Astrocyte (in vitro differentiated cells and primary cell): ENCODE results near the gene RNF5. TPM values are rescaled to one million over a fixed set of nuclear protein-coding genes. Genes with fewer than 3 reads are reported as not detected.
A peak's percentile ranks its signal among the peaks of the same experiment; 100 is the strongest.

Experiments
- DNase-seq: peaks from one replicate; pipeline ENCODE4 v3.0.0-alpha.2; 2010; ENCODE audit warnings: low read depth
- FAIRE-seq: peaks from 2 replicates; lab custom pipeline; 2011; peaks lifted over from hg19 to GRCh38; lab: Jason Lieb, UNC
- H2AFZ ChIP-seq: 2 replicates; pipeline ENCODE4 v1.6.0; 2012; ENCODE audit warnings: low read depth, low read length, inconsistent platforms
- H3K27ac ChIP-seq: 2 replicates; pipeline ENCODE4 v1.5.1; 2011; ENCODE audit warnings: low read depth, low read length, inconsistent platforms
- H3K27me3 ChIP-seq: 2 replicates; pipeline ENCODE4 v1.6.0; 2011; ENCODE audit warnings: low read length, inconsistent platforms; ENCODE audit not compliant: insufficient read depth
- H3K36me3 ChIP-seq: 2 replicates; pipeline ENCODE4 v1.5.1; 2011; ENCODE audit warnings: low read length, inconsistent platforms; ENCODE audit not compliant: insufficient read depth
- H3K4me1 ChIP-seq: 2 replicates; pipeline ENCODE4 v1.5.1; 2011; ENCODE audit warnings: low read length, inconsistent platforms; ENCODE audit not compliant: insufficient read depth
- H3K4me2 ChIP-seq: 2 replicates; pipeline ENCODE4 v1.6.0; 2012; ENCODE audit warnings: low read length, inconsistent platforms
- H3K4me3 ChIP-seq: 2 replicates; pipeline ENCODE4 v1.5.1; 2011; ENCODE audit warnings: low read depth, mild to moderate bottlenecking, low read length, inconsistent platforms; ENCODE audit not compliant: insufficient read depth
- H3K79me2 ChIP-seq: 2 replicates; pipeline ENCODE4 v1.6.0; 2012; ENCODE audit warnings: mild to moderate bottlenecking, low read length, inconsistent platforms; ENCODE audit not compliant: insufficient read depth
- H3K9ac ChIP-seq: 2 replicates; pipeline ENCODE4 v1.6.0; 2012; ENCODE audit warnings: mild to moderate bottlenecking, low read length, inconsistent platforms
- H3K9me3 ChIP-seq: 2 replicates; pipeline ENCODE4 v1.5.1; 2012; ENCODE audit warnings: low read depth, mild to moderate bottlenecking, low read length, inconsistent platforms; ENCODE audit not compliant: insufficient read depth
- H4K20me1 ChIP-seq: 2 replicates; pipeline ENCODE4 v1.6.0; 2012; ENCODE audit warnings: low read length, inconsistent platforms; ENCODE audit not compliant: insufficient read depth
- H3K27ac Mint-ChIP-seq: one replicate; pipeline ENCODE4 v1.8.0; 2021; ENCODE audit warnings: mild to moderate bottlenecking, mixed read lengths; ENCODE audit not compliant: unreplicated experiment
- H3K27me3 Mint-ChIP-seq: one replicate; pipeline ENCODE4 v1.8.0; 2021; ENCODE audit warnings: low read depth, mixed read lengths; ENCODE audit not compliant: unreplicated experiment
- H3K36me3 Mint-ChIP-seq: one replicate; pipeline ENCODE4 v1.8.0; 2021; ENCODE audit warnings: low read depth, mixed read lengths; ENCODE audit not compliant: unreplicated experiment
- H3K4me1 Mint-ChIP-seq: one replicate; pipeline ENCODE4 v1.8.0; 2021; ENCODE audit warnings: low read depth, mixed read lengths; ENCODE audit not compliant: unreplicated experiment
- H3K4me3 Mint-ChIP-seq: one replicate; pipeline ENCODE4 v1.8.0; 2021; ENCODE audit warnings: mild to moderate bottlenecking, moderate library complexity, mixed read lengths; ENCODE audit not compliant: unreplicated experiment
- H3K9me3 Mint-ChIP-seq: one replicate; pipeline ENCODE4 v1.8.0; 2021; ENCODE audit warnings: mild to moderate bottlenecking, mixed read lengths; ENCODE audit not compliant: unreplicated experiment
- CTCF ChIP-seq: IDR thresholded peaks from 2 replicates; pipeline ENCODE4 v1.5.1; 2011; ENCODE audit warnings: low read depth, mild to moderate bottlenecking, inconsistent platforms, low read length, moderate library complexity; ENCODE audit not compliant: insufficient read depth
- EZH2 ChIP-seq: IDR thresholded peaks from 2 replicates; pipeline ENCODE4 v1.6.1; 2012; ENCODE audit warnings: mild to moderate bottlenecking, low read length, inconsistent platforms; ENCODE audit not compliant: insufficient read depth
- total RNA-seq: library from RNA; stranded (reverse); gene quantifications from 2 replicates; pipeline ENCODE4 v1.2.1, GENCODE V29; 2021

The RNF5 gene
- total RNA-seq, 1 donor from 2014 or later = 59.0 TPM

GRCh38 chr6:32173051-32173727 is 5.0 kb upstream of the RNF5 start:
- H3K36me3 Mint-ChIP-seq = peaks cover 20% of the 10 kb centered on the region
- H3K27ac Mint-ChIP-seq = no peak overlapping the region
- Histone ChIP-seq H3K79me2 (peaks cover 40% of the 10 kb centered on the region), H3K4me1 (peaks cover 38% of the 10 kb centered on the region), H3K4me2 (no peak overlapping the region), H3K9me3 (no peaks in the 10 kb centered on the region), H2AFZ (no peak overlapping the region), H3K27me3 (no peaks in the 10 kb centered on the region), H3K27ac (no peak overlapping the region), H3K36me3 (peaks cover 12% of the 10 kb centered on the region), H3K9ac (no peak overlapping the region), H4K20me1 (peaks cover 36% of the 10 kb centered on the region), H3K4me3 (no peak overlapping the region)
- H3K4me1 Mint-ChIP-seq = peaks cover 35% of the 10 kb centered on the region
- peak overlapping the region; percentile 58 for H3K4me3 Mint-ChIP-seq
- H3K9me3 Mint-ChIP-seq = no peaks in the 10 kb centered on the region
- no peak for FAIRE-seq
- no peaks in the 10 kb centered on the region for H3K27me3 Mint-ChIP-seq
- TF ChIP-seq CTCF (no peak), EZH2 (no peak)
- DNase-seq = no peak

- Histone ChIP-seq H2AFZ (no peak overlapping the region), H3K79me2 (peaks cover 49% of the 10 kb centered on the region), H3K27ac (no peak overlapping the region), H3K4me1 (peaks cover 42% of the 10 kb centered on the region), H3K36me3 (peaks cover 12% of the 10 kb centered on the region), H3K9me3 (no peaks in the 10 kb centered on the region), H3K4me2 (peak overlapping the region; percentile 95), H3K9ac (no peak overlapping the region), H4K20me1 (peaks cover 31% of the 10 kb centered on the region), H3K4me3 (peak overlapping the region; percentile 86), H3K27me3 (no peaks in the 10 kb centered on the region)
- H3K4me1 Mint-ChIP-seq = peaks cover 35% of the 10 kb centered on the region
- peaks cover 15% of the 10 kb centered on the region for H3K36me3 Mint-ChIP-seq
- H3K27me3 Mint-ChIP-seq = no peaks in the 10 kb centered on the region
- TF ChIP-seq EZH2 (no peak), CTCF (no peak)
- DNase-seq (no peak), FAIRE-seq (no peak)
- H3K4me3 Mint-ChIP-seq = peak overlapping the region; percentile 97
- no peak overlapping the region for H3K27ac Mint-ChIP-seq
- no peaks in the 10 kb centered on the region for H3K9me3 Mint-ChIP-seq
Measured at GRCh38 chr6:32174416-32174815, 3.8 kb upstream of the RNF5 start.

- FAIRE-seq = no peak
- H3K9me3 ChIP-seq = no peaks in the 10 kb centered on the region
- H3K4me2 ChIP-seq = peak overlapping the region; percentile 95
- H3K4me1 ChIP-seq = peaks cover 37% of the 10 kb centered on the region
- Mint-ChIP-seq H3K4me3 (peak overlapping the region; percentile 97), H3K4me1 (peaks cover 35% of the 10 kb centered on the region), H3K27me3 (no peaks in the 10 kb centered on the region), H3K27ac (peak overlapping the region; percentile 30), H3K9me3 (no peaks in the 10 kb centered on the region), H3K36me3 (peaks cover 8% of the 10 kb centered on the region)
- H3K4me3 ChIP-seq = peak overlapping the region; percentile 86
- peak overlapping the region; percentile 51 for H2AFZ ChIP-seq
- peaks cover 31% of the 10 kb centered on the region for H4K20me1 ChIP-seq
- TF ChIP-seq CTCF (no peak), EZH2 (no peak)
- peaks cover 5% of the 10 kb centered on the region for H3K36me3 ChIP-seq
- peaks cover 51% of the 10 kb centered on the region for H3K79me2 ChIP-seq
- H3K27ac ChIP-seq = peak overlapping the region; percentile 68
- peak overlapping the region; percentile 98 for H3K9ac ChIP-seq
- no peak for DNase-seq
- H3K27me3 ChIP-seq = no peaks in the 10 kb centered on the region
Measured at GRCh38 chr6:32175322-32175710, 2.9 kb upstream of the RNF5 start.
